NCI-H2196 (cell line): ENCODE results near the gene FCSK.
A peak's percentile ranks its signal among the peaks of the same experiment; 100 is the strongest.
"Not testable (repeated sequence)": the region's sequence is repeated elsewhere in the genome, so short reads cannot be mapped to it uniquely, and the experiment has no call there.

ENCODE experiments used
- DNase-seq: peaks from one replicate; lab custom pipeline; 2025; ENCODE audit not compliant: unreplicated experiment; lab: John Stamatoyannopoulos, UW

The FCSK gene

GRCh38 chr16:70430667-70431536 is 23.5 kb upstream of the FCSK start:
- DNase-seq, result no peak

- DNase-seq, result no peak
Measured at GRCh38 chr16:70432356-70432722, 22.1 kb upstream of the FCSK start.

- DNase-seq, result no peak
Measured at GRCh38 chr16:70432723-70433457, 21.5 kb upstream of the FCSK start.

DNA sequence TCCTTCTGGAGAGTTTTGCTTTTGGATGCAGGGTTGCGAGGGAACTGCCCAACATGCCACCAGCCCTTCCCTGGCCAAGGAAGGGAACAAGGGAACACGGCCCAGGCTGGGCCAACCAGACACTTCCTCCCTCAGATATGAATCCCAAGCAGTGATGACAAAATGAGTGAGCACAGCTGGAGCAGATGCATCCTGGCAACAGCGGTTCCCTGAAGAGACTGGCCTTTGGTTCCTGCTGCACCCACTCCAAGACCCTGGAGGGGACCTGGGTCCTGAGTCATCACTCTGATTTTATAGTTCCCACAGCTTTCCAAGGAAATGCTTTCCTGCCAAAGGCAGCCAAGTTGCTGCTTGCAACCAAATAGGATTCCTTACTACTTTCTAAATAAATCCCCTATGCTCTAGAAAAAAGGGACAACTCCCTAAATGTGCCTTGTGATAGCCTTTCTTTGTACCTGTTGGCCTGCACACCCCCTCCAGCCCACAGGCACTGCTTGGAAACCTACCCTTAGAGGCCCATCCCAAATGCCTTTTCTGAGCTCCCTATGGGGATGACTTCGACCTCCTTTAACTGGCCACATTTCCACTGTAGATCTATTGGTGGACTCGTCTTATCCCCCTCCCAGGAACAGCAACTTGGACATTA is 20.8 kb upstream of the FCSK start:
- DNase-seq, result no peak

- no peak for DNase-seq
Measured at GRCh38 chr16:70434484-70435260, 19.7 kb upstream of the FCSK start.

GRCh38 chr16:70437017-70437581 is 17.3 kb upstream of the FCSK start:
- DNase-seq, result no peak

GRCh38 chr16:70437582-70438557 is 16.5 kb upstream of the FCSK start:
- DNase-seq, result no peak

GRCh38 chr16:70438585-70438968 is 15.8 kb upstream of the FCSK start:
- DNase-seq, result no peak

DNA sequence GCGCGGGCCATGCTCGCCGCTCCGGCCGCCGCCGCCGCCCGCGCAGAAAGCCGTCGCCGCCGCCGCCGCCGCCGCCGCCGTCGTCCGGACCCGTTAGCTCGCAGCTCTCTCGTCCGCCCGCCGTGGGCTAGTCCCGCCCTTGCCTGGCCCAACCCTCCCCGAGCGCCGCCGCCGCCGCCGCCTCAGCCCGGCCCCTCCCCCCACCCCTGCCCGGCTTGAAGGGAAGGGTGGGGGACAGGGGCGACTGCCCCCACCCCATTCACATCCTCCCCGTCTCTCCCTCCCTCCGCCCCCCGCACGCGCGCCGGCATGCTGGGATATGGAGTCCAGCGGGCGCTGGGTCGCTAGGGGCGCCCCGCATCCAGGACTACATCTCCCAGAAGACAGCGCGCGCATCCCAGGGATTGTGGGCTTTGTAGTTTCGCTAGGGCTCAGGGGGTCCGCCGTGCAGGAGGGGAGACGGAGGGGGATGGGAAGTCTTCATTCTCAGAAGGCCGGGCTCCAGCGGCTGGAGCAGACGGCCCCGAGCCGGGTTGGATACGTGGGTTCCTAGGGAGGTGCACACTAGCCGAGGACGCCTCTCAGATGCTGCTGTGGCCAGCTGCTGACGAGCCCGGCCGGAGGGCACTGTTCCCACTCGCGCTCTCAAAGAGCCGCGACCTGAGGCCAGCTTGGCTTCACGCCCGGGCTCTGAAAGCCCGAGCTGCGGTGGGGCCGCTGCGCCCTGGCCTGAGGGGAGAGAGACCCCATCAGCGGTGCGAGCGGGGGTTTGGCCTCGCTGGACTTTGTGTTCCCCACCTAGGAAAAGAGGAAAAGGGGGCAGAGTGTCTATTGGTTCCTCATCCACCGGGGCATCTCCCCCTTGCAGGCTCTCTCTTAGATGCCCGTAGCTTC is 15.2 kb upstream of the FCSK start, which contains the start of gene ST3GAL2:
ST3GAL2 (minus strand) TSS at position 132 of the 894 bp plus-strand sequence. CDS start 40,570 bp downstream, outside the sequence.
- peak; percentile 80 for DNase-seq

DNA sequence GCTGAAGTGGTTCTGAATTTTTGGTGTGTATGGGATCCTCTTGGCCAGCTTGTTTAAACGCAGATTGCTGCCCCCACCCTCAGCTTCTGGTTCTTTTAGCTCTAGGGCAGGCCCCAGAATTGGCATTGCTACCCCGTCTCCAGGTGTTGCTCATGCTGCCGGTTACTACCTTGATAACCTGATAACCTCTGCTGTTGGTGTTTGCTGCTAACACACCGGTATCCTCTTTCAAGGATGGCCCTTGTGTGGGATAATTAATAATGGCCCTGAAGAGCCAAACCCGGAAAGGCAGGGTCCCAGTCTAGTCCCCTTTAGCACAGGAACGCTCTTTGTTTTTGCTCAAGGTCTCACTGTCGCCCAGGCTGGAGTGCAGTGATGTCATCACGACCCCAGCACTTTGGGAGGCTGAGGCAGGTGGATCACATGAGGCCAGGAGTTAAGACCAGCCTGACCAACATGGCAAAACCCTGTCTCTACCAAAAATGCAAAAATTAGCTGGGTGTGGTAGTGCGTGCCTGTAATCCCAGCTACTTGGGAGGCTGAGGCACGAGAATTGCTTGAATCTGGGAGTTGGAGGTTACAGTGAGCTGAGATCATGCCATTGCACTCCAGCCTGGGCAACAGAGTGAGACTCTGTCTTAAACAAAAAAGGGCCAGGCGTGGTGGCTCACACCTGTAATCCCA is 14.2 kb upstream of the FCSK start:
- DNase-seq, result peak; percentile 27

- no peak for DNase-seq
Measured at GRCh38 chr16:70441406-70441990, 12.9 kb upstream of the FCSK start.

- no peak for DNase-seq
Measured at GRCh38 chr16:70442344-70442743, 12.1 kb upstream of the FCSK start.

DNA sequence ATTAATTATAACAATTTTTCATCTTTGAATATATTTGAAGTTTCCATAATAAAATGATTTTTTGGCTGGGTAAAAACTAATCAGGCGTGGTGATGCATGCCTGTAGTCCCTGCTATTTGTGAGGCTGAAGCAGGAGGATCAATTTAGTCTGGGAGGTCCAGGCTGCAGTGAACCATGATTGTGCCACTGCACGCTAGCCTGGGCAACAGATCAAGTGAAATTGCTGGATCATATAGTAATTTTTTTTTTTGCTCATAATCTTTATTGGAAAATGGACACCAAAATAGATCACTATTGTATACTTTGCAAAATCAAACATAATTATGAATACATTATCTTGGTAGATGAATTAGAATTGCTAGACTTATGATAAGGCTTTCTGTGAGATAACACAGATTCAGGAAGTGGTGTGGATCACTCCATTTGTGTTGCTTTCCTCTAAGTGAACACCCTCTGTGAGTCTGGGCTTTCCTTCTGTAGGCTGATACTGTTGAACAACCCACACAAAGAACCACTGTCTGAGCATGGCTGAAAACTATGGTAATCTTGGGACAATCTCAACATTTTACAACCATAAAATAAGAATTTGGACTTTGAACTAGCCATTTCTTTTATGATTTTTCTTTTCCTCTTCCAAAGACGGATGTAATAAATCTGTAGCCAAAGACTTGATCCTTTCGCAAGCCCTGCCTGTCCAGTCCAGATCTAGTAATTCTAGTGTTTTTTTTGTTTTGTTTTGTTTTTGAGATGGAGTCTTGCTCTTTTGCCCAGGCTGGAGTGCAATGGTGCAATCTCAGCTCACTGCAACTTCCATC is 9.9 kb upstream of the FCSK start:
- no peak for DNase-seq

GRCh38 chr16:70448075-70448474 is 6.3 kb upstream of the FCSK start:
- DNase-seq, result no peak

DNA sequence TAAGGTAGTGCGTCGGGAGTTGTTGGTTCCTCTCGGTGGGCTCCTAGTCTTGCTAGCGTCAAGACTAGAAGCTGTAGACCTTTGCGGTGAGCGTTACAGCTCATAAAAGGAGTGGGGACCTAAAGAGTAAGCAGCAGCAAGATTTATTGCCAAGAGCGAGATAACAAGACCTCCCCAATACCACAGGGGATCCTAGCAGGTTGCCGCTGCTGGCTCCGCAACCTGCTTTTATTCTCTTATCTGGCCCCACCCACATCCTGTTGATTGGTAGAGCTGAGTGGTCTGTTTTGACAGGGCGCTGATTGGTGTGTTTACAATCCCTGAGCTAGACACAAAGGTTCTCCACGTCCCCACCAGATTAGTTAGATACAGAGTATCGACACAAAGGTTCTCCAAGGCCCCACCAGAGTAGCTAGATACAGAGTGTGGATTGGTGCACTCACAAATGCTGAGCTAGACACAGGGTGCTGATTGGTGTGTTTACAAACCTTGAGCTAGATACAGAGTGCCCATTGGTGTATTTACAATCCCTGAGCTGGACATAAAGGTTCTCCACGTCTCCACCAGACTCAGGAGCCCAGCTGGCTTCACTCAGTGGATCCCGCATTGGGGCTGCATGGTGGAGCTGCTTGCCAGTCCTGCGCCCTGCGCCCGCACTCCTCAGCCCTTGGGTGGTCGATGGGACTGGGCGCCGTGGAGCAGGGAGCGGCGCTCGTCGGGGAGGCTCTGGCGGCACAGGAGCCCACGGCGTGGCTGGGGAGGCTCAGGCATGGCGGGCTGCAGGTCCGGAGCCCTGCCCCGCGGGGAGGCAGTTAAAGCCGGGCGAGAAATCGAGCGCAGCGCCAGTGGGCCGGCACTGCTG is 4.0 kb upstream of the FCSK start:
- DNase-seq, result not testable (repeated sequence)

DNA sequence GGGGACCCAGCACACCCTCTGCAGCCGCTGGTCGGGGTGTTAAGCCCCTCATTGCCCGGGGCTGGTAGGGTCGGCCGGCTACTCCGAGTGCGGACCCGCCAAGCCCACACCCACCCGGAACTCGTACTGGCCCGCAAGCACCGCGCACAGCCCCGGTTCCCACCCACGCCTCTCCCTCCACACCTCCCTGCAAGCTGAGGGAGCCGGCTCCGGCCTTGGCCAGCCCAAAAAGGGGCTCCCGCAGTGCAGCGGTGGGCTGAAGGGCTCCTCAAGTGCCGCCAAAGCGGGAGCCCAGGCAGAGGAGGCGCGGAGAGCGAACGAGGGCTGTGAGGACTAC is 3.4 kb upstream of the FCSK start:
- not testable (repeated sequence) for DNase-seq
